Transverse colon (tissue), 4 donors: ENCODE data around the gene MYO7B. TPM values are rescaled to one million over a fixed set of nuclear protein-coding genes. Genes with fewer than 3 reads are reported as not detected.

ENCODE experiments used
- DNase-seq: peaks from one replicate; pipeline ENCODE4 v3.0.0-alpha.2; 2019
- H3K27ac ChIP-seq, 4 donors: fragments of 200-600 bp; sonication (generic); 2 replicates each; pipeline ENCODE4 v1.5.1; 2016 to 2018; ENCODE audit warnings: inconsistent platforms in 4 of 4
- H3K27me3 ChIP-seq: fragments of 200-600 bp; sonication (generic); 2 replicates; pipeline ENCODE4 v1.5.1; 2017; ENCODE audit warnings: inconsistent platforms
- H3K36me3 ChIP-seq, 4 donors: fragments of 200-600 bp; sonication (generic); 2 replicates each; pipeline ENCODE4 v1.5.1; 2017 to 2019; ENCODE audit warnings: inconsistent platforms in 4 of 4
- H3K4me1 ChIP-seq, 4 donors: fragments of 200-600 bp; sonication (generic); 2 replicates each; pipeline ENCODE4 v1.5.1; 2017 to 2020; ENCODE audit warnings: inconsistent platforms in 4 of 4
- H3K4me3 ChIP-seq, 4 donors: fragments of 200-600 bp; sonication (generic); 1 replicate in 1 of 4; 2 replicates in 3 of 4; pipeline versions ENCODE4 v1.5.1 to v1.6.1; 2017 to 2019; ENCODE audit warnings: inconsistent platforms in 4 of 4
- H3K9me3 ChIP-seq, 2 donors: fragments of 200-600 bp; sonication (generic); 2 replicates each; pipeline ENCODE4 v1.5.1; 2017 to 2019; ENCODE audit warnings: inconsistent platforms in 2 of 2
- EP300 ChIP-seq: sonication (generic); formaldehyde crosslinking; IDR thresholded peaks from one replicate; pipeline ENCODE4 v1.6.1; 2017; ENCODE audit warnings: antibody characterized with exemption, low read depth
- POLR2A ChIP-seq: fragments of 450-650 bp; IDR thresholded peaks from one replicate; pipeline ENCODE4 v1.6.1; 2016; ENCODE audit warnings: antibody characterized with exemption, mild to moderate bottlenecking, moderate library complexity
- POLR2AphosphoS5 ChIP-seq, 3 donors: sonication (generic); formaldehyde crosslinking; IDR thresholded peaks; one replicate each; pipeline ENCODE4 v1.6.1; 2016; ENCODE audit warnings: antibody characterized with exemption in 3 of 3
- WGBS, 2 donors: methylation state at CpG; one replicate each; pipeline ENCODE4 v1.1.5; 2018; ENCODE audit warnings: low coverage in 1 of 2; 5-methylcytosine and 5-hydroxymethylcytosine counted together
- in situ Hi-C, 4 donors: fragments of 200-750 bp; cut with MboI; loops; one replicate each; pipeline versions ENCODE4 v1.15.0 to v1.15.1; 2017; ENCODE audit warnings: low sequenced_read_pairs in 3 of 4, low pct_ligation_motif_present in 1 of 4, low pct_unique_long_range_greater_than_20kb in 1 of 4
- intact Hi-C: fragments of 100-400 bp; cut with DNase I; formaldehyde crosslinking; loops from one replicate; pipeline ENCODE4 v1.15.1; 2023; ENCODE audit warnings: low total_unique reads
- total RNA-seq, 4 donors: library from RNA; depleted of rRNA; stranded (reverse); fragments of >200 nt; gene quantifications; one replicate each; pipeline ENCODE4 v1.1.0, GENCODE V29; 2016
- TF ChIP-seq, protein P1 (sequence below), 5 experiments: fragments of 200-600 bp in 3 of 5; fragments of 450-650 bp in 2 of 5; sonication (generic) in 3 of 5; IDR thresholded peaks; 1 replicate in 2 of 5; 2 replicates in 3 of 5; pipeline ENCODE4 v1.5.1; 2016 to 2017; ENCODE audit warnings: antibody characterized with exemption in 5 of 5, inconsistent platforms in 3 of 5, mild to moderate bottlenecking in 2 of 5, moderate library complexity in 1 of 5

Gene MYO7B
- total RNA-seq, 4 donors from 2014 or later = 242 to 637 (median 280) TPM

DNA sequence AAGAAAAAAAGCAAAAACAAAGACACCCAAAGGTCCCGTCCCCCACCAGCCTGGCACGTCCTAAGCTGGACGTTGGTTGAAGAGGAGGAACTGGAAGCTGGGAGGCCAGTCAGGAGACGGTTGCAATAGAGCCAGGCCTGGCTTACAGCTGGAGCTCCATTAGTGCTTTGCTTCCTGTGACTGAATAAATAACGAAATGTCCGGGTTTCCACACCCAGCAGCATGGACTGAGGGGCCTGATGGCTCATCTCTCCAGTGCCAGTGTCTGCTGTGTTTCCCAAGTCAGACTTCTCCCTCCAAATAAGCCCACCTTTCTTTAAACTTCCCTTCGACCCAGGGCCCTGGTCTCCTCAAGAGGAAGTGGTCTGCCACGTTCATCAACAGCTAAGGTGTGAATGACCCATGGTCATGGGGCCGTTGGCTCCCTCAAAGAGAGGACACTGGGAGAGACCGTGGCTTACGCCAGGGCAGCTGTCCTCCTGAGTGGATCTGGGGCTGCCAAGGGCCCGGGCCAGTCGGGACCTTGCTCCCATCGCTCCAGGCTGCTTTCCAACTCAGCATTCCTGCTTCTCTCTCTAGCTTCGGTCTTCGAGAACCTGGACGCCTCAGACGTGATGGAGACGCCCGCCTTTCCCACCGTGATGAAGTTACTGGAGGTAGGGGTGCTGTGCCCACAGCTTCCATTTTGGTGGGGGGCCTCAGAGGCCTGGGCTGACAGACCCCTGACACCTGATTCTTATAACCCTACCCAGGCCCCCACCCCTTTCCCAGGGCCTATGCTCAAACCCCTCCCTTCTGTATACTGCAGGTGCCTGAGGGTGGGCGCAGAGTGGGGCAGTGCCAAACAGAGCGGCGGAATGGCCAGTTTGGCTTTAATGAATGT, 44.9 kb downstream of the MYO7B start:
- peaks cover 0 to 8% (median 5%) of the 10 kb centered on the region in 4 donors for H3K4me1 ChIP-seq
- no peak overlapping the region for H3K27ac ChIP-seq
- no peaks in the 10 kb centered on the region for H3K9me3 ChIP-seq
- DNase-seq = no peak
- in situ Hi-C loops = no loop called here
- intact Hi-C loops = no loop called here
- 84 to 92% methylated on average over 2 to 24 of the region's 24 CpGs for WGBS, 2 donors
- H3K4me3 ChIP-seq = no peak overlapping the region
- TF ChIP-seq, protein P1, sequence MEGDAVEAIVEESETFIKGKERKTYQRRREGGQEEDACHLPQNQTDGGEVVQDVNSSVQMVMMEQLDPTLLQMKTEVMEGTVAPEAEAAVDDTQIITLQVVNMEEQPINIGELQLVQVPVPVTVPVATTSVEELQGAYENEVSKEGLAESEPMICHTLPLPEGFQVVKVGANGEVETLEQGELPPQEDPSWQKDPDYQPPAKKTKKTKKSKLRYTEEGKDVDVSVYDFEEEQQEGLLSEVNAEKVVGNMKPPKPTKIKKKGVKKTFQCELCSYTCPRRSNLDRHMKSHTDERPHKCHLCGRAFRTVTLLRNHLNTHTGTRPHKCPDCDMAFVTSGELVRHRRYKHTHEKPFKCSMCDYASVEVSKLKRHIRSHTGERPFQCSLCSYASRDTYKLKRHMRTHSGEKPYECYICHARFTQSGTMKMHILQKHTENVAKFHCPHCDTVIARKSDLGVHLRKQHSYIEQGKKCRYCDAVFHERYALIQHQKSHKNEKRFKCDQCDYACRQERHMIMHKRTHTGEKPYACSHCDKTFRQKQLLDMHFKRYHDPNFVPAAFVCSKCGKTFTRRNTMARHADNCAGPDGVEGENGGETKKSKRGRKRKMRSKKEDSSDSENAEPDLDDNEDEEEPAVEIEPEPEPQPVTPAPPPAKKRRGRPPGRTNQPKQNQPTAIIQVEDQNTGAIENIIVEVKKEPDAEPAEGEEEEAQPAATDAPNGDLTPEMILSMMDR (IDR thresholded peaks at IDR 0.05) = no peak
- TF ChIP-seq EP300 = no peak
- TF ChIP-seq POLR2A = no peak
- TF ChIP-seq POLR2AphosphoS5 (IDR thresholded peaks at IDR 0.05) = no peak
- H3K27me3 ChIP-seq = no peaks in the 10 kb centered on the region
- no peaks in the 10 kb centered on the region for H3K36me3 ChIP-seq

DNA sequence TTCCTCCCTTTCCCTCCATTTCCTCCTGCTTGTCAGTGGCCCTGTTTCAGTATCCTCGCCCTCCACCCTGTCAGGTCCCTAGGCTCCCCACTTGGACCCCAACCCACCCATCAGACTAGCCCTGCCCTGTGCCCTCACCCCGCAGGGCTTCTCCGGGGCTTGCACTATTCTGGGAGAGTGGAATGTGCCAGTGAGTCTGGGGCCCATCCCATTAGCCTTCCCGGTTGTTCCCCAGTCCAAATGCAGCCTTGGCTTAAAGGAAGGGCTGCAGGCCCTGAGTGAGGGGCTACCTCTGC, 45.5 kb downstream of the MYO7B start:
- in situ Hi-C loops = no loop called here
- H3K36me3 ChIP-seq = no peaks in the 10 kb centered on the region
- intact Hi-C loops = no loop called here
- 90% methylated on average over 4 of the region's 4 CpGs; no CpG with 5 or more reads in 1 of the 2 donors for WGBS, 2 donors
- peaks cover 0 to 8% (median 5%) of the 10 kb centered on the region in 4 donors for H3K4me1 ChIP-seq
- no peak overlapping the region for H3K27ac ChIP-seq
- no peak for DNase-seq
- TF ChIP-seq POLR2A (no peak), POLR2AphosphoS5 (IDR thresholded peaks at IDR 0.05) (no peak), EP300 (no peak)
- TF ChIP-seq, protein P1 (IDR thresholded peaks at IDR 0.05) = no peak
- H3K9me3 ChIP-seq = no peaks in the 10 kb centered on the region
- no peaks in the 10 kb centered on the region for H3K27me3 ChIP-seq
- no peak overlapping the region for H3K4me3 ChIP-seq

DNA sequence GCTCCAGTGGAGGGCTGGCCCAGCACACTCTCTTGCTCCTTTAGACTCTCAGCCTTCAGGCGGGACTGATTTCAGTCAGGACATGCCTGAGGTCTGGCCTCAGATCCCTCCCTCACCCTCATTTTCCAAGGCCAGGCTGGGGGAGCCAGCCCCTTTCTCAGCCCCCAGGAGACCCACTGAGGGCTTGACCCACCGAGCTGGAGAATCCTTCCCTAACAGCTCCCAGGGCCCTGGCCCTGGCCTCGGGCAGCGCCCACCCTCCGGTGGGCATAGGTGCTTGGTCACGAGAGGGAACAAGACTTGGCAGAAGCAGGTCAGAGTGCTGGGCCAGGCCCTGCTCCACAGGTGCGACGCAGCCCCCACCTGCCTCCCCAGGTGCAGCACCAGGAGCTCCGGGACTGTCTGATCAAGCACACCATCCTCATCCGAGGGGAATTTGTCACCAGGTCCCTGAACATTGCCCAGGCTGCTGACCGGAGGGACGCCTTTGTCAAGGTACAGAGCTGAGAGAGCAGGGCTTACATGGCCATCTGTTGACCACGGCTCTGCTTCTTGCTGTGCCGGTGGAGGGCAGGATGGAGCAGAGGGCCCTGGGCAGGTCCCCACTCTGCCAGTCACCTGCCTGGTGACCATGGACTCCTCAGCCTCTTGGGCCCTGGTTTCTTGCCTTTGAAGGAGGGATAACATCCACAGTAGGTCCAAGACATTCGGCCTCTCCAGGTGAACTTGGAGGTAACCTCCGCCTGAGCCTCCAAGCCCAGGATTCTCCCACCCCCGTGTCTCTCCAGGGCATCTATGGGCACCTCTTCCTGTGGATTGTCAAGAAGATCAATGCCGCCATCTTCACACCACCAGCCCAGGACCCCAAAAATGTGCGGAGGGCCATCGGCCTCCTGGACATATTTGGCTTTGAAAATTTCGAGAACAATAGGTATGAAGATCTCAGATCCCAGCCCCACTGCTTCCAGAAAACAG, 46.3 kb downstream of the MYO7B start:
- H3K4me1 ChIP-seq = peaks cover 0 to 3% (median 0%) of the 10 kb centered on the region in 4 donors
- intact Hi-C loops = no loop called here
- no peak overlapping the region for H3K4me3 ChIP-seq
- no peak overlapping the region for H3K27ac ChIP-seq
- no peaks in the 10 kb centered on the region for H3K9me3 ChIP-seq
- in situ Hi-C loops = no loop called here
- no peak for DNase-seq
- TF ChIP-seq POLR2A (no peak), POLR2AphosphoS5 (IDR thresholded peaks at IDR 0.05) (no peak)
- H3K36me3 ChIP-seq = no peaks in the 10 kb centered on the region
- H3K27me3 ChIP-seq = no peaks in the 10 kb centered on the region
- WGBS, 2 donors = 88 to 91% methylated on average over 3 to 21 of the region's 21 CpGs

DNA sequence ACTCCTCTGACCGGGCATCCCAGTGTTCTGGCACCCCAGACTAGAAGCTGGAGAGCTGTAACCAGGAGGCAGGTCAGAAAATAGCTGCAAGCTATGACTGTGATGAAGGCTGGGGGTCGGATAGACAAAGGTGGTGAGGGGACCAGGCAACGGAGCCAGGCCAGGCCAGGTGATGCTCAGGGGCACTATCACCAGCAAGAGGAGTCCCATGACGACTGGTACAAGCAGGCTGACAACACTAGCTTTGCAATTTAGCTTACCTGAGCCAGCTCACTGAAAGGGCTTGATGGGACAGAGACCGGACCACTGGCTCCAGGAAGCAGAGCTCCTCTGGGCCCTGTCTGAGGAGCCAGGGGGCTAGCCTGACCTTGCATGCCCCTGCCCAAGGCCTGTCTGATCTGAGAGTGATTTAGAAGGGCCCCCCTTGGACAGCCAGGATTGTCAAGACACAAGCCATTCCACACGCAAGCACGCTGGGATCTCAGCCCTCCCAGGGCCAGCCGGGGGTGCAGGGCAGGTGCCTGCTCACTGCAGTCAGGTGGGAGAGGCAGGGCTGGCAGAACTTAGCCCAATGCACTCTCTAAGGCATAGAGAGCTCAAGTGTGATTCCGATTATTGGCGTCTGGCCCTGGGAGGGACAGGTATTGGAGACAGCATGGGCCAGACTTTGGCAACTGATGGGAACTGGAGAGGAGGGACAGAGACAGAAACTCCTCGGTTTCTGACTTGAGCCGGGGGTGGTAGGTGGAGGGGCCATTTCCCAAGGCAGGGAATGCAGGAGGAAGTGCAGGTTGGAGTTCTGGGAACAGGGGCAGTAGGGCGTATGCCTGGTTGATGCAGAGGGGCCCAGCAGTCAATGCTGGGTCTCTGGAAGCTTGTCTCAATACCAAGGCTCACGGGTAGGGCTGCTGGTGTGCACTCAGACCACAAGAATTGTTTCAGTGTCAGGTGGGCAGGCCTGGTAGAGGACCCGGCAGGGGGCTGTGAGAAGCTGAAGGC, 47.7 kb downstream of the MYO7B start:
- TF ChIP-seq POLR2AphosphoS5 (IDR thresholded peaks at IDR 0.05) (no peak), POLR2A (no peak), EP300 (no peak)
- TF ChIP-seq, protein P1 (IDR thresholded peaks at IDR 0.05) = no peak
- intact Hi-C loops (no loop called here), in situ Hi-C loops (no loop called here)
- H3K9me3 ChIP-seq = no peaks in the 10 kb centered on the region
- 83 to 89% methylated on average over 4 to 15 of the region's 15 CpGs for WGBS, 2 donors
- no peak for DNase-seq
- H3K36me3 ChIP-seq = no peaks in the 10 kb centered on the region
- no peak overlapping the region for H3K27ac ChIP-seq
- H3K4me3 ChIP-seq = no peak overlapping the region
- H3K27me3 ChIP-seq = no peaks in the 10 kb centered on the region
- H3K4me1 ChIP-seq = no peaks in the 10 kb centered on the region
